T-helper 22 cell (primary cell): ENCODE results near the gene SPSB2.

Experiments used
- DNase-seq: peaks from one replicate; pipeline ENCODE4 v3.0.0-alpha.2; 2020; ENCODE audit warnings: low read depth

SPSB2 gene

GRCh38 chr12:6851153-6851920 is 21.8 kb downstream of the SPSB2 start, which contains the start of gene CDCA3:
TSS of gene CDCA3 (minus strand) at chr12:6851286. CDS start at chr12:6850952, 334 bp downstream.
- DNase-seq, result peak; percentile 87

GRCh38 chr12:6850796-6851152 is 22.3 kb downstream of the SPSB2 start:
- no peak for DNase-seq

GRCh38 chr12:6849976-6850560 is 23.0 kb downstream of the SPSB2 start:
- no peak for DNase-seq

- no peak for DNase-seq
Measured at GRCh38 chr12:6849427-6849826, 23.7 kb downstream of the SPSB2 start.

GRCh38 chr12:6847676-6848075 is 25.4 kb downstream of the SPSB2 start:
- DNase-seq, result no peak

- no peak for DNase-seq
Measured at GRCh38 chr12:6846316-6846869, 26.7 kb downstream of the SPSB2 start.

GRCh38 chr12:6845395-6845794 is 27.7 kb downstream of the SPSB2 start:
- DNase-seq, result no peak

GRCh38 chr12:6843118-6843902 is 29.8 kb downstream of the SPSB2 start:
- no peak for DNase-seq

GRCh38 chr12:6842075-6842474 is 31.0 kb downstream of the SPSB2 start:
- DNase-seq, result no peak

- DNase-seq, result no peak
Measured at GRCh38 chr12:6840761-6841515, 32.2 kb downstream of the SPSB2 start, which contains the start of gene GNB3. TSS of gene GNB3 (plus strand) at chr12:6840925. CDS start at chr12:6841288, 363 bp downstream.

GRCh38 chr12:6840330-6840729 is 32.8 kb downstream of the SPSB2 start:
- no peak for DNase-seq

- no peak for DNase-seq
Measured at GRCh38 chr12:6839482-6840201, 33.5 kb downstream of the SPSB2 start.

GRCh38 chr12:6838854-6839253 is 34.2 kb downstream of the SPSB2 start:
- no peak for DNase-seq

GRCh38 chr12:6837370-6838060 is 35.6 kb downstream of the SPSB2 start:
- DNase-seq, result no peak

- DNase-seq, result no peak
Measured at GRCh38 chr12:6836851-6837250, 36.3 kb downstream of the SPSB2 start.

- no peak for DNase-seq
Measured at GRCh38 chr12:6834873-6835272, 38.2 kb downstream of the SPSB2 start.

GRCh38 chr12:6834254-6834653 is 38.8 kb downstream of the SPSB2 start:
- DNase-seq, result no peak

GRCh38 chr12:6833189-6833890 is 39.8 kb downstream of the SPSB2 start:
- DNase-seq, result no peak

GRCh38 chr12:6832125-6832524 is 41.0 kb downstream of the SPSB2 start:
- no peak for DNase-seq

GRCh38 chr12:6831450-6831995 is 41.6 kb downstream of the SPSB2 start:
- DNase-seq, result no peak
